G401 (cell line): ENCODE data around the gene NEXN. TPM values are rescaled to one million over a fixed set of nuclear protein-coding genes. Genes with fewer than 3 reads are reported as not detected.

Experiments
- DNase-seq: peaks from one replicate; pipeline ENCODE4 v3.0.0-alpha.2; 2015; ENCODE audit warnings: low spot score
- in situ Hi-C: cut with HindIII; loops from 2 replicates; pipeline ENCODE4 v1.10.0; 2016; ENCODE audit warnings: low sequenced_read_pairs, mixed read lengths
- total RNA-seq: library from RNA; depleted of rRNA; stranded (reverse); fragments of >200 nt; shearing (Covaris generic); gene quantifications from 2 replicates; pipeline ENCODE4 v1.2.3, GENCODE V29; 2014; rRNA removed

Gene NEXN
- total RNA-seq, 1 experiment from 2014 or later: 3.3 TPM

- DNase-seq: no peak
- in situ Hi-C loops: no loop called here
Measured at GRCh38 chr1:77987919-77988318, 99.5 kb downstream of the NEXN start.

- in situ Hi-C loops: no loop called here
- no peak for DNase-seq
Measured at GRCh38 chr1:77989744-77990143, 101.3 kb downstream of the NEXN start.

DNA sequence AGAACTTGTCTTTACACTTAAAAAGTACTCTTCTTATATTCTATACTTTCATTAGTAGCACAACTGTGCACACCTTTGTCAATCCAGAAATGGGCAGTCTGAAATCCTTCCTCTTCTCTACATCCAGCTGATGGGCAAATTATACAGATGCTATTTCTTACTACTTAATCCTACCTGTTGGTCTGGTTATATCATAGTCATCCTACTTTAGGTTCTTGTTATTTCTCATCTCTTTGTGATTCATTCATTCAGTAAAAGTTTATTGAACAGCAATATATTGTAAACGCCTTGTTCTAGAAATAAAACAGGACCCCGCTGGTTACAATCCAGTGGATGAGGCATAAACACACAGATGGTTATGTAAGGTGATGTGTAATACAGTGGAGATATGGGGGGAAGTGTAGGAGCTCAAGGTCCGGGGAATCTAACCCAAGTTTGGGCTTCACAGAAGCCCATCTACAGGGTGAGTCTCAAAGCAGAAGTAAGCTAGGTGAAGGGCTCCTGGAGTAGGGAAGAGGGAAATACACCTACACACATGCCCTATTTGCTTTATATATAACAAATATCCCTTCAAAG, 102.3 kb downstream of the NEXN start:
- in situ Hi-C loops: no loop called here
- DNase-seq: no peak

GRCh38 chr1:77991638-77992037, 103.2 kb downstream of the NEXN start:
- DNase-seq: no peak
- in situ Hi-C loops: no loop called here

Other genes with a start within 250 kb of the NEXN start
- gene ZZZ3, start 206.0 kb upstream of the NEXN start, total RNA-seq: 20.7 and 39.8 TPM in 2 replicates
- 52.2 and 67.4 TPM in 2 replicates for gene USP33, start 128.8 kb upstream of the NEXN start, total RNA-seq
- gene MIGA1, start 109.0 kb upstream of the NEXN start, total RNA-seq: 2.5 and 5.8 TPM in 2 replicates
- gene FUBP1, start 90.4 kb downstream of the NEXN start, total RNA-seq: 249 and 260 TPM in 2 replicates
- gene DNAJB4, start 116.3 kb downstream of the NEXN start, total RNA-seq: 5.2 and 8.2 TPM in 2 replicates
- not detected in 2 replicates for gene GIPC2, start 157.3 kb downstream of the NEXN start, total RNA-seq